Suppressor macrophage treated with lipopolysaccharide for 4 hours (primary cell): ENCODE results near the gene PIP5K1B.

ENCODE experiments used
- DNase-seq: peaks from one replicate; pipeline ENCODE4 v3.0.0-alpha.2; 2020

PIP5K1B gene

GRCh38 chr9:68709291-68710110, 4.5 kb downstream of the PIP5K1B start:
- DNase-seq, result no peak

- DNase-seq, result no peak
These were observed 5.1 kb downstream of the PIP5K1B start for GRCh38 chr9:68710111-68710471.

- no peak for DNase-seq
These were observed 6.2 kb downstream of the PIP5K1B start for GRCh38 chr9:68711281-68711680.

DNA sequence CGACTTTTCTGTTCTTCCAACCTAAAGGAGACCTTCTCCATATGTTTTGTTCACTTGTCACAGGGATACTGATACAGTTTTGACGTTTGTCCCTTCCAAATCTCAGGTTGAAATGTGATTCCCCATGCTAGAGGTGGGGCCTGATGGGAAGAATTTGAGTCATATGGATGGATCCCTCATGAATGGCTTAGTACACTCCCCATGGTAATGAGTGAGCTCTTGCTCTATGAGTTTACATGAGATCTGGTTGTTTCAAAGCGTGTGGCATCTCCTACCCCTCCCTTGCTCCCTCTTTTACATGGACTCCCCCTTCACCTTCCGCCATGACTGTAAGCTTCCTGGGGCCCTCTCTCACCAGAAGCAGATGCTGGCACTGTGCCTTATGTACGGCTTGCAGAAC, 6.9 kb downstream of the PIP5K1B start:
- DNase-seq, result no peak

- DNase-seq, result no peak
These were observed 9.6 kb downstream of the PIP5K1B start for GRCh38 chr9:68714416-68715180.

DNA sequence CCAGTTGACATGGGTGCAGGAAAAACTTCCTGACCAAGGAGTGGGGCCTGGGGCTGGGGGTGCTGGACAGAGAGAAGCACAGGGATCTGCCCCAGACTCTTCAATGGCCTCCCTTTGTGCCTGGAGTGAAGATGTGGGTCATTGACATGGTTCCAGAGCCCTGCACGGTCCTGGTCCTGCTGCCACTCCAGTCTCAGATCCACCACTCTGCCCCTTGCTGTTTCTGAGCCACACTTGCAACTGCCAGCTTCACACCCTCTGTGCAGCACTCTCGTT, 10.1 kb downstream of the PIP5K1B start:
- DNase-seq, result no peak

DNA sequence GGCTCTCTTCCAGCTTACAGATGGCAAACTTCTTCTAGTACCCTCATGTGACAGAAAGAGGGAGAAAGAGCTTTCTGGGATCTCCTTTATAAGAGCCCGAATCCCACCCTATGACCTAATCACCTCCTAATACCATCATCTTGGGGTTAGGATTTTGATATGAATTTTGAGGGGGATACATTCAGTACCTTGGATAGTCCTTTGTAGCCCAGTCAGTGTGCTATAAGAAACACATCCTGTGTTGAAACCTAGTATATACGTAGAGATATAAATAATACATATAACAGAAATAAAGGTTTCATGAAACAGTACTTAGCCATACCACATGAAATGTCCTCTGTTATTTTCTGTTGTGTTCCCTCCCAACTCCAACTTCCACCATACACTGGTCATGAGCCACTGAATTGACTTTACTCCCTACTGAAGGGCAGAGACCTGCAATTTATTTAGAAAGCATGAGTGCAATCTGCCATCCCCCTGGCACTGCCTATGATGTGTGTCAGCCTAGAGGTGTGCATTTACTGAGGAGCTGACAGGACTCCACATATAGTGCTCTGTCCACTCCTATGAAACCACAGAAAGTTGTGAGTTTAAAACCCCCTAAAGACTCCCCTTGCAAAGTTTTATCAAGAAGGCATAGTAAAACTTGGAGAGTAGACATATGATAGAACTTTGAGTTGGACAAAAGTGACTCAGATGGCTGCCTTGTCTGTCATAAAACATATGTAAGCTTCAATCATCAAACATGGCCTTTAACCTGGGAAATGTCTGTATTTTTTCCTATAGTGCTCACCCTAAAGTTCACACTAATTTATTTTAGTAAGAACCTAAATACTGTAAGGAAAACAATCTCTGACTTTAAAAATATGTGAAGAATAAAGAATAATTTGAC, 12.8 kb downstream of the PIP5K1B start:
- no peak for DNase-seq

- no peak for DNase-seq
These were observed 14.8 kb downstream of the PIP5K1B start for GRCh38 chr9:68719847-68720246.

- DNase-seq, result peak; percentile 48
These were observed 15.7 kb downstream of the PIP5K1B start for GRCh38 chr9:68720656-68721313.

- DNase-seq, result peak; percentile 59
These were observed 16.8 kb downstream of the PIP5K1B start for GRCh38 chr9:68721666-68722330.

DNA sequence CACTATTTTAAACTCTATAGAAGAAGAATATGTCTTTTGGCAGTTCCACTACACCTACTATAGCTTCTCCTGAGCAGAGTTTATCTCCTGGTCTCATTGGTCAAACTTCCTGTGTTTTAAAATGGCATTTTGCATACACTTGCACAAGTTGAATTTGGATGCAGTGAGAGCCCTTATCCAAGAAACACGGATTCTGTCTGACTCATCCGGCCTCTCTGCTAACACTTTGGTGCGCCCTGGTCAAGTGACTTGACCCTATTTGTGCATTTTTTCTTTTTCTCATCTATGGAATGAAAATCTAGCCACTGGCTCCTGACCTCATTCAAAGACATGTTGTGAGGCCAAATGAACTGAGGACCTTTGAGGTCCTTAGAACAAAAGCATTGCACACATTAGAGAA, 20.0 kb downstream of the PIP5K1B start:
- no peak for DNase-seq

- no peak for DNase-seq
These were observed 21.4 kb downstream of the PIP5K1B start for GRCh38 chr9:68726489-68726888.

DNA sequence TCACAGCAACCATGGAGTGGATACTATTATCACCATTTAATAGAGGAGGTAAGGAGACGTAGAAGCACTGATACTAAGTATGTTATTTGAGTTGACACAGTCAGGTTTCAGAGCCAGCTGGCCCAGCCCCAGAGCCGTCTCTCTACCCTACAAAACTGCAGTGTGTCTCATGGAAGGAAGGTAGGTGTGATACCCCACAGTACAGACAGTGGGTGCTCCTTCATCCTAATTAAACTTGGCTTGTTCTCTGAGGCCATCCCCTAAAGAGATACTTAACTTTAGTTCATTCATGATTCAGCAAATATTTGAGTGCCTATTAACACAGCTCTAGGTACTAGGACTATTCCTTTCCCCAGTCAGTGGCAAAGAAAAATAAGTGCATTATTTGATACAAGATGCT, 22.6 kb downstream of the PIP5K1B start:
- no peak for DNase-seq

GRCh38 chr9:68728731-68729130, 23.7 kb downstream of the PIP5K1B start:
- no peak for DNase-seq

GRCh38 chr9:68730570-68731235, 25.7 kb downstream of the PIP5K1B start:
- DNase-seq, result no peak

- no peak for DNase-seq
These were observed 26.8 kb downstream of the PIP5K1B start for GRCh38 chr9:68731857-68732256.

- no peak for DNase-seq
These were observed 27.5 kb downstream of the PIP5K1B start for GRCh38 chr9:68732405-68733020.

GRCh38 chr9:68733021-68733405, 28.0 kb downstream of the PIP5K1B start:
- no peak for DNase-seq

DNA sequence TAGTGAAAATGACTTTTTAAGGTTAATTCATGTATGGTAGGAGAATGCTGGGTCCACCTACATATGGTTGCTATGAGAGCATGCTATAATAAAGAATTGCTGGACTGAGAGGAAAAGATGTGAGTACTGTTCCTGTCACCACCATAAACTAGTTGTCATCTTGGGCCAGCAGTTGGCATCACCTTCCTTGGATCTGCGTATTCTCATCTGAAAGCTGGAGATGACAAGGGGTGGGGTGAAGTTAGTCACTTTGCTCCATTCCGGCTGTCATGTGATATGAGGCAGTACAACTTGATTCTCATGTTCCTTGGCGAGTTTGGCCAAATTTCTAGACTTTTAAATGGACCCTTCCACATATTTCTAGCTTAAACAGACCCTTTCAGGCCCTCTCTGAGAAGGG, 33.3 kb downstream of the PIP5K1B start:
- no peak for DNase-seq

GRCh38 chr9:68739621-68740174, 34.7 kb downstream of the PIP5K1B start:
- no peak for DNase-seq

DNA sequence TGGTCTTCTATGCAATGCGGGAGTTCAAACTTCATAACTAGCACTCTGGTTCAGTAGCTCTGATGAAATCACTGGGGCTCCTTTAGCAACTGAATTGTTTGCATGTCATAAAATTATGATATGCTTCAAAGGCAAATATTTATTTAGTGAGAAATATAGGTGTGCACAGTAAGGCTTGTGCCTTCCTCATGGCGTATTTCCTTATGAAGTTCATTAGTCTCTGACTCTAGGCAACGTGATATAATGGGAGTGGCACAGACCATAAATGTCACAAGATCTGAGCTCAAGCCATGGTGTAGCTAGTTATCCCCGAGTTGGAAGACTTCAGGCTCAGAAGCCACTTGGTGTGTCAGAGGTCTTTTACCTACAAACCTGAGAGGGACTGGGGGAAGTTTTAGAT, 35.5 kb downstream of the PIP5K1B start:
- DNase-seq, result no peak
